DOHH2 (cell line): ENCODE data around the gene SLC27A6.

Experiments
- H3F3A ChIP-seq: fragments of 200-600 bp; sonication (generic), shearing (Covaris generic); 2 replicates; pipeline ENCODE4 v1.6.0; 2016; ENCODE audit warnings: antibody characterized with exemption, mild to moderate bottlenecking; ENCODE audit not compliant: control insufficient read depth, insufficient read depth
- H3K27ac ChIP-seq: fragments of 200-600 bp; sonication (generic); 2 replicates; pipeline ENCODE4 v1.5.1; 2014; ENCODE audit warnings: low read depth, mild to moderate bottlenecking, low read length, moderate library complexity
- H3K27me3 ChIP-seq: fragments of 200-600 bp; sonication (generic); 2 replicates; pipeline ENCODE4 v1.6.1; 2014; ENCODE audit warnings: mild to moderate bottlenecking, low read length, mixed read lengths; ENCODE audit not compliant: control insufficient read depth
- H3K36me3 ChIP-seq: fragments of 200-600 bp; sonication (generic); 2 replicates; pipeline ENCODE4 v1.6.1; 2014; ENCODE audit warnings: mild to moderate bottlenecking, low read length, moderate library complexity, mixed read lengths; ENCODE audit not compliant: control insufficient read depth
- H3K4me1 ChIP-seq: fragments of 200-600 bp; sonication (generic); 2 replicates; pipeline ENCODE4 v1.6.1; 2014; ENCODE audit warnings: mild to moderate bottlenecking, low read length, mixed read lengths; ENCODE audit not compliant: control insufficient read depth
- H3K4me2 ChIP-seq: fragments of 200-600 bp; sonication (generic); 2 replicates; pipeline ENCODE4 v1.6.0; 2014; ENCODE audit warnings: mild to moderate bottlenecking, low read length, moderate library complexity
- H3K4me3 ChIP-seq: fragments of 200-600 bp; sonication (generic); 2 replicates; pipeline ENCODE4 v1.5.1; 2014; ENCODE audit warnings: mild to moderate bottlenecking, low read length, mixed read lengths
- H3K79me2 ChIP-seq: fragments of 200-600 bp; sonication (generic); 2 replicates; pipeline ENCODE4 v1.6.1; 2014; ENCODE audit warnings: mild to moderate bottlenecking, low read length, mixed read lengths; ENCODE audit not compliant: control insufficient read depth
- H3K9me2 ChIP-seq: fragments of 200-600 bp; sonication (generic); replicated peaks from 2 replicates; pipeline ENCODE4 v1.6.1; 2014; ENCODE audit warnings: mild to moderate bottlenecking, low read length, mixed read lengths; ENCODE audit not compliant: control insufficient read depth
- H3K9me3 ChIP-seq: fragments of 200-600 bp; sonication (generic); 2 replicates; pipeline ENCODE4 v1.6.1; 2014; ENCODE audit warnings: antibody characterized with exemption, low read length, mixed read lengths; ENCODE audit not compliant: control insufficient read depth, insufficient read depth
- H4K20me1 ChIP-seq: fragments of 200-600 bp; sonication (generic); 2 replicates; pipeline ENCODE4 v1.6.0; 2014; ENCODE audit warnings: low read depth, mild to moderate bottlenecking, antibody characterized with exemption, low read length, moderate library complexity; ENCODE audit not compliant: control insufficient read depth, insufficient read depth
- EZH2phosphoT487 ChIP-seq: fragments of 200-600 bp; sonication (generic); IDR thresholded peaks from 2 replicates; pipeline ENCODE4 v1.6.1; 2017; ENCODE audit warnings: borderline replicate concordance, mild to moderate bottlenecking, antibody characterized with exemption, low read length, moderate library complexity, mixed read lengths
- TF ChIP-seq, protein P1 (sequence below): fragments of 200-600 bp; sonication (generic); IDR thresholded peaks from one replicate; pipeline ENCODE4 v1.5.1; 2014; ENCODE audit warnings: antibody characterized with exemption, mild to moderate bottlenecking, low read depth, low read length; ENCODE audit not compliant: poor library complexity, severe bottlenecking

SLC27A6 gene

GRCh38 chr5:129073111-129073510, 107.8 kb downstream of the SLC27A6 start:
- Histone ChIP-seq H3K36me3 (no peaks in the 10 kb centered on the region), H3K4me2 (no peak overlapping the region), H3K9me3 (no peaks in the 10 kb centered on the region), H3K27ac (no peak overlapping the region), H3K4me1 (no peaks in the 10 kb centered on the region), H3K27me3 (peaks cover 2% of the 10 kb centered on the region; the same call in 1 of the 2 replicates), H4K20me1 (no peaks in the 10 kb centered on the region), H3K79me2 (no peaks in the 10 kb centered on the region), H3F3A (no peaks in the 10 kb centered on the region), H3K9me2 (no peaks in the 10 kb centered on the region), H3K4me3 (no peak overlapping the region)
- no peak for TF ChIP-seq EZH2phosphoT487
- TF ChIP-seq, protein P1, sequence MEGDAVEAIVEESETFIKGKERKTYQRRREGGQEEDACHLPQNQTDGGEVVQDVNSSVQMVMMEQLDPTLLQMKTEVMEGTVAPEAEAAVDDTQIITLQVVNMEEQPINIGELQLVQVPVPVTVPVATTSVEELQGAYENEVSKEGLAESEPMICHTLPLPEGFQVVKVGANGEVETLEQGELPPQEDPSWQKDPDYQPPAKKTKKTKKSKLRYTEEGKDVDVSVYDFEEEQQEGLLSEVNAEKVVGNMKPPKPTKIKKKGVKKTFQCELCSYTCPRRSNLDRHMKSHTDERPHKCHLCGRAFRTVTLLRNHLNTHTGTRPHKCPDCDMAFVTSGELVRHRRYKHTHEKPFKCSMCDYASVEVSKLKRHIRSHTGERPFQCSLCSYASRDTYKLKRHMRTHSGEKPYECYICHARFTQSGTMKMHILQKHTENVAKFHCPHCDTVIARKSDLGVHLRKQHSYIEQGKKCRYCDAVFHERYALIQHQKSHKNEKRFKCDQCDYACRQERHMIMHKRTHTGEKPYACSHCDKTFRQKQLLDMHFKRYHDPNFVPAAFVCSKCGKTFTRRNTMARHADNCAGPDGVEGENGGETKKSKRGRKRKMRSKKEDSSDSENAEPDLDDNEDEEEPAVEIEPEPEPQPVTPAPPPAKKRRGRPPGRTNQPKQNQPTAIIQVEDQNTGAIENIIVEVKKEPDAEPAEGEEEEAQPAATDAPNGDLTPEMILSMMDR, result no peak

DNA sequence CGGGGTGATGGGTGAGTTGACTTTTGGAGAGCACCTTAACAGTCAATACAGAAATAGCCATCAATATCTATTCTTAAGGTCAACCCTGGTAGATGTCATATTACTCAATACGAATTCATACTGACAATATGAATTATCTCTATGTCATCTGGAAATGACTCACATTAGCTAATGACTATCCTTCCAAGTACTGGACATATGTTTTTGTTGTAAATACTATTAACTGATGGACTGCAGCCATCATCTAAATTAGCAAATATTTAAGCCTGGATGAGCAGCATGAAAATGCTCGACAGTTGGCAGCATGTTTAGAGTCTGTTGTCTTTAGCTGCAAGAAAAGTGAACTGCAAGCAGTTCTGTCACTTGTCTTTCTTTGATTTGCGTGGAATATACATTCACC, 109.6 kb downstream of the SLC27A6 start:
- no peak overlapping the region for H3K4me2 ChIP-seq
- no peaks in the 10 kb centered on the region for H3K4me1 ChIP-seq
- peaks cover 2% of the 10 kb centered on the region; the same call in 1 of the 2 replicates for H3K27me3 ChIP-seq
- no peak overlapping the region for H3K4me3 ChIP-seq
- H3K9me3 ChIP-seq, result no peaks in the 10 kb centered on the region
- H3K36me3 ChIP-seq, result no peaks in the 10 kb centered on the region
- no peak overlapping the region for H3K27ac ChIP-seq
- no peaks in the 10 kb centered on the region for H4K20me1 ChIP-seq
- no peaks in the 10 kb centered on the region for H3F3A ChIP-seq
- TF ChIP-seq EZH2phosphoT487, result no peak
- TF ChIP-seq, protein P1, result no peak
- H3K79me2 ChIP-seq, result no peaks in the 10 kb centered on the region
- H3K9me2 ChIP-seq, result no peaks in the 10 kb centered on the region

GRCh38 chr5:129077433-129078075, 112.3 kb downstream of the SLC27A6 start:
- Histone ChIP-seq H4K20me1 (no peaks in the 10 kb centered on the region), H3K27ac (no peak overlapping the region), H3K9me2 (no peaks in the 10 kb centered on the region), H3K27me3 (peaks cover 2% of the 10 kb centered on the region; the same call in 1 of the 2 replicates), H3K79me2 (no peaks in the 10 kb centered on the region), H3F3A (no peaks in the 10 kb centered on the region), H3K4me2 (no peak overlapping the region), H3K36me3 (no peaks in the 10 kb centered on the region), H3K4me3 (no peak overlapping the region), H3K9me3 (no peaks in the 10 kb centered on the region), H3K4me1 (no peaks in the 10 kb centered on the region)
- TF ChIP-seq, protein P1, result no peak
- TF ChIP-seq EZH2phosphoT487, result no peak
